ENCODE measurements around the gene PIGN. TPM values are rescaled to one million over a fixed set of nuclear protein-coding genes. Genes with fewer than 3 reads are reported as not detected.

The PIGN gene
- total RNA-seq, 4 donors from 2014 or later: 26.1 to 48.8 (median 34.6) TPM

DNA sequence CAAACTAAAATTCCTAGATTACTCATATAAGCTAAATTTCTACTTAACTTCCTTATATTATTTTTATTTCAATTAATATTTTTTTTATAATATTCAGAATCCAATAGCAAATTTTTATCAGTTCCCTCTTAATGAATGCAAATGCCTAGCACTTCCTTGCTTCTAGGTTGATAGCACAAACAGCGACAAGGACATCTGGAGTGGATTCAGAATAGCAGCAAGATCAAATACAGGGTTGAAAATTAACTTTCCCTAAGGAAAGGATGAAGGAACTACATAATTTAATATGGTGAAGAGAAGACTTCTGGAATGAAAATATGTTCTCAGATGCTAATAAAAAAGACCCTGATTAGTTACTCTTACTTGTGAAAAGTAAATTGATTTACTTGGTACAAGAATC lies 64.5 kb downstream of the PIGN start:
- H3K9me3 ChIP-seq: no peaks in the 10 kb centered on the region
- H3K27ac ChIP-seq: no peak overlapping the region
- TF ChIP-seq POLR2A (IDR thresholded peaks at IDR 0.05): no peak
- TF ChIP-seq, protein P1, sequence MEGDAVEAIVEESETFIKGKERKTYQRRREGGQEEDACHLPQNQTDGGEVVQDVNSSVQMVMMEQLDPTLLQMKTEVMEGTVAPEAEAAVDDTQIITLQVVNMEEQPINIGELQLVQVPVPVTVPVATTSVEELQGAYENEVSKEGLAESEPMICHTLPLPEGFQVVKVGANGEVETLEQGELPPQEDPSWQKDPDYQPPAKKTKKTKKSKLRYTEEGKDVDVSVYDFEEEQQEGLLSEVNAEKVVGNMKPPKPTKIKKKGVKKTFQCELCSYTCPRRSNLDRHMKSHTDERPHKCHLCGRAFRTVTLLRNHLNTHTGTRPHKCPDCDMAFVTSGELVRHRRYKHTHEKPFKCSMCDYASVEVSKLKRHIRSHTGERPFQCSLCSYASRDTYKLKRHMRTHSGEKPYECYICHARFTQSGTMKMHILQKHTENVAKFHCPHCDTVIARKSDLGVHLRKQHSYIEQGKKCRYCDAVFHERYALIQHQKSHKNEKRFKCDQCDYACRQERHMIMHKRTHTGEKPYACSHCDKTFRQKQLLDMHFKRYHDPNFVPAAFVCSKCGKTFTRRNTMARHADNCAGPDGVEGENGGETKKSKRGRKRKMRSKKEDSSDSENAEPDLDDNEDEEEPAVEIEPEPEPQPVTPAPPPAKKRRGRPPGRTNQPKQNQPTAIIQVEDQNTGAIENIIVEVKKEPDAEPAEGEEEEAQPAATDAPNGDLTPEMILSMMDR (IDR thresholded peaks at IDR 0.05): no peak
- DNase-seq: no peak
- no peak overlapping the region for H3K4me3 ChIP-seq
- intact Hi-C loops (cut with DNase I): loop anchor here (10.0 kb wide), 1 partner anchor 548 kb away; no protein-coding TSS in a partner anchor
- WGBS, 2 donors: 91 to 100% methylated on average over 1 of the region's 1 CpG
- H3K27me3 ChIP-seq: no peaks in the 10 kb centered on the region
- peaks cover 0 to 9% (median 0%) of the 10 kb centered on the region in 3 donors for H3K36me3 ChIP-seq
- no peaks in the 10 kb centered on the region for H3K4me1 ChIP-seq

DNA sequence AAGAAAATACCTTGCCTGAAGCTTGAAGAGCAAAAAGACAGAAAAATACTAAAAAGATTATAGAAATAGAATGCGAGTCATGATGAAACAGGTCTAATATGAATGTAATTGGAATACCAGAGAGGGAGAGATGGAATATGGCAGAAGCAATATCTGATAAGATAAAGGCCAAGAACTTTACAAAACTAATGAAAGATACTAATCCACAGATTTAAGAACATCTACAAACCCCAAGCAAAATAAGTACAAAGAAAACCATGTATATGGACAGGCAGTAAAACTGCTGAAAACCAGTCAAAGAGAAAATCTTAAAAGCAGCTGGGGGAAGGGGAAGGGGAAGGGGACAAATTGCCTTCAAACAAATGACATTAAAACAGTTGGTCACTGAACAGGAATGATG lies 67.0 kb downstream of the PIGN start:
- DNase-seq: no peak
- TF ChIP-seq, protein P1 (IDR thresholded peaks at IDR 0.05): no peak
- no peak for TF ChIP-seq POLR2A (IDR thresholded peaks at IDR 0.05)
- no peaks in the 10 kb centered on the region for H3K4me1 ChIP-seq
- no peaks in the 10 kb centered on the region for H3K27me3 ChIP-seq
- 92 to 100% methylated on average over 1 of the region's 1 CpG for WGBS, 2 donors
- H3K36me3 ChIP-seq: peaks cover 0 to 9% (median 0%) of the 10 kb centered on the region in 3 donors
- H3K9me3 ChIP-seq: no peaks in the 10 kb centered on the region
- H3K27ac ChIP-seq: no peak overlapping the region
- intact Hi-C loops (cut with DNase I): loop anchor here (10.0 kb wide), 1 partner anchor 545 kb away; no protein-coding TSS in a partner anchor
- H3K4me3 ChIP-seq: no peak overlapping the region

DNA sequence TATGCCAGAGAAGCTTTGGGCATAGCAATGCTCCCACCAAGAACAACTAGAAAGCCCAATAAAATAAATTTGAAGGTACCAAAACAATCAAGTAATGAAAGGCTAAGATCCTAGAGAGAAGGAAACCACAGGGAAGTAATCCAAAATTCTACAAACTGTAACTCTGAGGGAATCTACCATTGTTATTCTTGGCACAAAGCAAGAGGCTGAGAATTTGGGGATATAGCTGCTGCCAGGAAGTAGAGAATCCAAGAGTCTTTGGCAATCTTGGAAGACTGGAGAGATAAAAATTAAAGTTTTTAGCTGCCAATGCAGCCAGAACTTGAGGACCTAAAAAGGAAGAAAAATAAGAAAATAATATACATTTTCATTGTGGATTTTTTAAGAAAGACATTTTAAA lies 68.5 kb downstream of the PIGN start:
- no peak overlapping the region for H3K27ac ChIP-seq
- no peaks in the 10 kb centered on the region for H3K9me3 ChIP-seq
- H3K36me3 ChIP-seq: peaks cover 0 to 14% (median 0%) of the 10 kb centered on the region in 3 donors
- H3K4me1 ChIP-seq: no peaks in the 10 kb centered on the region
- H3K27me3 ChIP-seq: no peaks in the 10 kb centered on the region
- intact Hi-C loops (cut with DNase I): no loop called here
- DNase-seq: no peak
- H3K4me3 ChIP-seq: no peak overlapping the region
- no peak for TF ChIP-seq POLR2A (IDR thresholded peaks at IDR 0.05)
- TF ChIP-seq, protein P1 (IDR thresholded peaks at IDR 0.05): no peak

DNA sequence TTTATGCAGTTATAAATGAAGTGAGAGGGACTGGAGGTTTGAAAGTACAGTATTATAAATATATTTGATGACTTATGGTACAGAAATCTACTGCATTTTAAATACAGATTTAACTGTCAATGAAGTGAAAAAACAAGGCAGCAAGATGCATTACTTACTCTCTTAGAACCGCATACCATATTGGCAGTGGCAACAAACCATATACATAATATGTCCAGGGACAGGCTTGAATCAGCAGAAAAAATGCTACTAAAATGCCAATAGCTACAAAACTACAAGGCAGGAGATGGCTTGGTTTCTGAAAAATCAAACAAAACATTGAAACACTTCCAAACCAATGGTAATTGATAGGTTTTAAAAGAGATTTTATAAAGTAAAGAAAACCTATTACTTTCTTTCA lies 77.2 kb downstream of the PIGN start:
- Histone ChIP-seq H3K9me3 (no peaks in the 10 kb centered on the region), H3K27me3 (no peaks in the 10 kb centered on the region), H3K4me1 (no peaks in the 10 kb centered on the region), H3K27ac (no peak overlapping the region), H3K36me3 (peaks cover 0 to 41% (median 0%) of the 10 kb centered on the region in 3 donors), H3K4me3 (no peak overlapping the region)
- intact Hi-C loops (cut with DNase I): no loop called here
- no peak for TF ChIP-seq POLR2A (IDR thresholded peaks at IDR 0.05)
- TF ChIP-seq, protein P1 (IDR thresholded peaks at IDR 0.05): no peak
- DNase-seq: no peak
- WGBS, 2 donors: 82 to 86% methylated on average over 1 of the region's 1 CpG

DNA sequence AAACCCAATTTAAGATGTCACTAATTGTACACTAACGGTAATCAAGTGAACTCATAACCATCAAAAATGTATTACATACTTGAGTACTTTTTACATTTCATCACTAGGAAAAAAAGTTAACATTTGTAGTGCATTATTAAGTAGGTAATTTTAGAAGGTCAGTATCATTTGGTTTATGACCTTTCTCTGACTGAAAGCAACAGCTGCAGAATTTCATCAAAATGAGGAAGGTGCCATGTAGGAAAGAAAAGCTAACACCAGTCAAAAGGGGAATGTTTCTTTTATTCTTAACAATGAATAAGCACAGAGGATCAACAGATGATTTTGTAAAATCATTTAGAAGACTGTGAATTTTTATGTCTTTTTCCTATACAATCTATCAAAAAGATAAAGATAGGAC lies 79.0 kb downstream of the PIGN start:
- no peak for DNase-seq
- no peak for TF ChIP-seq POLR2A (IDR thresholded peaks at IDR 0.05)
- TF ChIP-seq, protein P1 (IDR thresholded peaks at IDR 0.05): no peak
- Histone ChIP-seq H3K4me1 (no peaks in the 10 kb centered on the region), H3K4me3 (no peak overlapping the region), H3K27me3 (no peaks in the 10 kb centered on the region), H3K27ac (no peak overlapping the region), H3K36me3 (peaks cover 0 to 42% (median 0%) of the 10 kb centered on the region in 3 donors), H3K9me3 (no peaks in the 10 kb centered on the region)
- 97 to 100% methylated on average over 1 of the region's 1 CpG for WGBS, 2 donors
- intact Hi-C loops (cut with DNase I): no loop called here

All from esophagus squamous epithelium (tissue), 5 donors.